GM10248 (cell line): ENCODE measurements around the gene GLS2.

ENCODE experiments used
- CTCF ChIA-PET: fragments of 300-600 bp; sonication (Branson Sonifier 250); formaldehyde crosslinking; extraction: SDS; loops from one replicate; lab custom pipeline; 2021; ENCODE audit warnings: antibody characterized with exemption; lab: Yijun Ruan, JAX
- POLR2A ChIA-PET: fragments of 350-650 bp; sonication (Branson Sonifier 250); formaldehyde crosslinking; extraction: SDS; loops from one replicate; lab custom pipeline; 2020; ENCODE audit warnings: antibody characterized with exemption; lab: Yijun Ruan, JAX
- DNase-seq: peaks from one replicate; pipeline ENCODE4 v3.0.0; 2012; ENCODE audit errors: extremely low spot score
- TF ChIP-seq, protein P1 (sequence below): IDR thresholded peaks from 2 replicates; pipeline ENCODE4 v1.5.1; 2012; ENCODE audit warnings: mild to moderate bottlenecking, low read depth; ENCODE audit errors: extremely low read depth, missing control alignments, control extremely low read depth

The GLS2 gene

DNA sequence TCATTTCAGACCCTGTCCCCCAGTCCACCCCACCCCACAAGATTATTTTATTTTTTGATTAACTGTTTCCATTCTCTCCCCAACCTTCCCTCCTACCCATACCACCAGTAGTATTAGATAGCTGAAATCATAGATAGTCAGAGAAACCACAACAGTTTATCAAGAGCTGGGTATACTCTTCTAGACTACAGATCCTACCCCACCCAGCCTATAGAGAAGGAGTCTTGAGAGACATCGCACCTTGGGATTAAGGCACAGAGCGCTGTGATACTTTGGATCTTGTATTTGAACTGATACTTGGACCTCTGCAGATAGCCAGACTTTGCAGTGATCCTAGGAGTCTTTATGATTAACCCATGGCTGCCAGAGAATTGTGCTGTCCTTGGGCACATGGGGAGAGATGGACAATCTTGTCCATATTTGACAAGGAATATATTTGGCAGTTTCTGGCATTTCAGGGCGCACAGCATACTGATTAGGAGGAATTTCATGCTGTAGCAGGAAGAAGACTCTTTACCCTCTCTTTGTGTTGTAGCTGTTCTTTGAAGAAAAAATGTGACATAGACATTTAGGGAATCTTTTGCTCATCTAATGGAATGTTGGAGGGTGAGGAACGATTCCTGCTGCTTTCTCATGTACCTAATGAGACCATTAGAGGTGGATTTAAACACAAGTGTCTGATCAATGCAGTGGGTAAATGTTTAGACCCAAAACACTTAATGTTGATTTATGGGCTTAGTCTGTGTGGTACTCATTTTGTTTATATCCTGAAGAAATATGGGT, 34.6 kb upstream of the GLS2 start:
- TF ChIP-seq, protein P1, sequence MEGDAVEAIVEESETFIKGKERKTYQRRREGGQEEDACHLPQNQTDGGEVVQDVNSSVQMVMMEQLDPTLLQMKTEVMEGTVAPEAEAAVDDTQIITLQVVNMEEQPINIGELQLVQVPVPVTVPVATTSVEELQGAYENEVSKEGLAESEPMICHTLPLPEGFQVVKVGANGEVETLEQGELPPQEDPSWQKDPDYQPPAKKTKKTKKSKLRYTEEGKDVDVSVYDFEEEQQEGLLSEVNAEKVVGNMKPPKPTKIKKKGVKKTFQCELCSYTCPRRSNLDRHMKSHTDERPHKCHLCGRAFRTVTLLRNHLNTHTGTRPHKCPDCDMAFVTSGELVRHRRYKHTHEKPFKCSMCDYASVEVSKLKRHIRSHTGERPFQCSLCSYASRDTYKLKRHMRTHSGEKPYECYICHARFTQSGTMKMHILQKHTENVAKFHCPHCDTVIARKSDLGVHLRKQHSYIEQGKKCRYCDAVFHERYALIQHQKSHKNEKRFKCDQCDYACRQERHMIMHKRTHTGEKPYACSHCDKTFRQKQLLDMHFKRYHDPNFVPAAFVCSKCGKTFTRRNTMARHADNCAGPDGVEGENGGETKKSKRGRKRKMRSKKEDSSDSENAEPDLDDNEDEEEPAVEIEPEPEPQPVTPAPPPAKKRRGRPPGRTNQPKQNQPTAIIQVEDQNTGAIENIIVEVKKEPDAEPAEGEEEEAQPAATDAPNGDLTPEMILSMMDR, result no peak
- ChIA-PET CTCF (interaction anchor here (0.8 to 3.3 kb wide), 13 partner anchors 8 to 333 kb away, joined by 3 to 20 read pairs (median 5); partner anchors contain the start of gene SMARCC2), POLR2A (no interaction called here)
- no peak for DNase-seq

DNA sequence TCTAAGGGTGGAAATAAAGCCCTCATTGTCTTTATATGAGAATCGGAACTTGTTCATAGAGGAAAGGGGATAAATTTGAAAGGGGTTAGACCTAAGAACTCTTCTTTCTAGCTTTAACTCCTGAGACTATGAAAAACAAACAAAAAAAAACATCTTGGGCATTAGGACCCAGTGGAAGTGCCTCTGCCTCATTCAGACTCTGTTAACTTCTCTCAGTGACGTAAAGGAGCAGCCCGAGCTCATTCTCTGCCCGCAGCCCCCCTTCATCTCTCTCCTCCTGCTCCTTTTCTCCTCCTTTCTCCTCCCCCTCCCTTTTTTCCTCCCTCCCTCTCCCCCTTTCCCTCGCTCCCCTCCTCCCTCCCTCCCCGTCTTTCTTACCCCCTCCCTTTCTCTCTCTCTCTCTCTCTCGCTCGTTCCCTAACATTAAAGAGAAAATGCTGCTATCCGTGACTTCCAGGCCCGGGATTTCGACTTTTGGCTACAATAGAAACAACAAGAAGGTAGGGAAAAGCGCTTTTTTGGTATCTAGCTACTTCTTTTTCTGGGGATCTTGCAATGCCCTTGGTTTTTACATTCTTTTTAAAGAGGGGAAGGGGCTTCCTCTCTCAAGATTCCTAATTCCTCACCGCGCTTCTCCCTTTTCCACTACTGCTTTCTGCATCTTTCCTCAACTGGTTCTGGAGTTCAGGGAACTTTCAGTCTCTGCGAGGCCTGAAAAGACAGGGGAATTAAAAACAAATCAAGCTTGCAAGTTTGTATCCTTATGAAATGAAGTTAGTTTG, 33.8 kb upstream of the GLS2 start, which contains the start of gene RBMS2:
TSS of gene RBMS2 (plus strand) at position 231 of the 782 bp plus-strand sequence. CDS start at position 435, 204 bp downstream.
- ChIA-PET CTCF (interaction anchor here (1.0 to 3.3 kb wide), 12 partner anchors 8 to 264 kb away, joined by 3 to 20 read pairs (median 5); partner anchors contain the start of gene ANKRD52), POLR2A (no interaction called here)
- peak; percentile 46 for DNase-seq
- TF ChIP-seq, protein P1, result no peak

GRCh38 chr12:56521209-56521589, 33.2 kb upstream of the GLS2 start:
- CTCF ChIA-PET, result interaction anchor here (1.0 to 3.3 kb wide), 12 partner anchors 7 to 263 kb away, joined by 3 to 20 read pairs (median 5); partner anchors contain the start of gene ANKRD52
- POLR2A ChIA-PET, result no interaction called here
- no peak for DNase-seq
- TF ChIP-seq, protein P1, result no peak

- TF ChIP-seq, protein P1, result no peak
- POLR2A ChIA-PET, result no interaction called here
These were observed 32.5 kb upstream of the GLS2 start for GRCh38 chr12:56520506-56520905.

DNA sequence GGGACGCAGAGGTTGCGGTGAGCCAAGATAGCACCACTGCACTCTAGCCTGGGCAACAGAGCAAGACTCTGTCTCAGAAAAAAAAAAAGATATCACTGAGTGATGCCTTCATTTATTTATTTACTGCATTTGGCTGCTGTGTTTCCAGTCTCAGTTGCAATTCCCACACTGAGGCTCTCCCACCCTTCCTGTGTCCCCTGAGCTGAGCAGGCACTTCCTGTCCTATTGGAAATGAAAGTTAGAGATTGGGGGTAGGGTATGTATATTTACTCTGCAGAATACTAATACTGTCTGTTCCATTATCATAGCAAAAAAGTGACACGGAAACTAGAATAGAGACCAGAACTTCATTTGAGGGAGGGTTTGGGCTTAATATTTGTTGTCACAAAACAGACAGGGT, 32.1 kb upstream of the GLS2 start:
- ChIA-PET POLR2A (no interaction called here), CTCF (interaction anchor here (1.1 to 2.2 kb wide), 3 partner anchors 20 to 150 kb away, joined by 3 to 11 read pairs (median 4); no protein-coding TSS in a partner anchor)
- TF ChIP-seq, protein P1, result no peak
- DNase-seq, result no peak

More at GRCh38 chr12:56520506-56520905, 32.5 kb upstream of the GLS2 start:
- no peak for DNase-seq
- CTCF ChIA-PET, result interaction anchor here (1.1 to 2.4 kb wide), 6 partner anchors 19 to 150 kb away, joined by 3 to 11 read pairs (median 4); no protein-coding TSS in a partner anchor

DNA sequence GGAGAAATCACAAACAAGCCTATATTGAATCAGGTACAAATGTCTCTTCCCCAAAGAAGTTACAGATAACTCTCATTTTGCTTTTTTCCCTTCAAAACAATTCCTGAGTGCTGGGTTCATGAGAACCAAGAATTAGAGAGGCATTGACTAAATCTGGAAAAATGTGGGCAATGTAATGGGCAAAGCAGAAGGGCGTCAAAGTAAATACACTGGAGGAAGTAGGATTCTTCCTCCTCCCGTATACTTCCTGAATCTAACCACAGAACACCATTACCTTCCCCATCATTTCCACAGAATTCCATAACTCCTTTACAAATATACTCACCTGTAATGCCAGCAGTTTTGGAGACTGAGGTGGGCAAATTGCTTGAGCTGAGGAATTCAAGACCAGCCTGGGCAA, 30.6 kb upstream of the GLS2 start:
- TF ChIP-seq, protein P1, result no peak
- ChIA-PET POLR2A (no interaction called here), CTCF (no interaction called here)
- DNase-seq, result no peak
